Lung (tissue), 12 donors: Measurements from ENCODE around the gene HACL1. TPM values are rescaled to one million over a fixed set of nuclear protein-coding genes. Genes with fewer than 3 reads are reported as not detected.

Experiments
- ATAC-seq: fragments of 200-7000 bp; cut with Tn5 transposase; one replicate; pipeline ENCODE4 v1.9.1; 2020; ENCODE audit warnings: moderate number of reproducible peaks; ENCODE audit not compliant: insufficient read depth, low FRiP score
- DNase-seq, 3 donors: peaks; one replicate each; pipeline ENCODE4 v3.0.0-alpha.2; 2013 to 2017
- H3K27ac ChIP-seq, 2 donors: one replicate each; pipeline ENCODE4 v1.5.1; 2013; ENCODE audit warnings: mild to moderate bottlenecking in 2 of 2, moderate library complexity in 2 of 2, control low read depth in 1 of 2, inconsistent platforms in 1 of 2, low read depth in 1 of 2, low read length in 1 of 2
- H3K27me3 ChIP-seq, 3 donors: one replicate each; pipeline ENCODE4 v1.5.1; 2013; ENCODE audit warnings: low read length in 2 of 3; ENCODE audit not compliant: control insufficient read depth in 3 of 3, insufficient read depth in 3 of 3
- H3K36me3 ChIP-seq, 4 donors: one replicate each; pipeline ENCODE4 v1.5.1; 2013; ENCODE audit warnings: low read length in 4 of 4, mild to moderate bottlenecking in 1 of 4, moderate library complexity in 1 of 4; ENCODE audit not compliant: control insufficient read depth in 4 of 4, insufficient read depth in 4 of 4
- H3K4me1 ChIP-seq, 5 donors: one replicate each; pipeline ENCODE4 v1.5.1; 2013; ENCODE audit warnings: low read length in 5 of 5, mild to moderate bottlenecking in 2 of 5, moderate library complexity in 1 of 5; ENCODE audit not compliant: control insufficient read depth in 5 of 5, insufficient read depth in 5 of 5
- H3K4me3 ChIP-seq: one replicate; pipeline ENCODE4 v1.5.1; 2013; ENCODE audit warnings: mild to moderate bottlenecking, control low read depth, moderate library complexity
- H3K9ac ChIP-seq, 2 donors: one replicate each; pipeline ENCODE4 v1.5.1; 2013; ENCODE audit warnings: low read length in 2 of 2, control low read depth in 1 of 2; ENCODE audit not compliant: insufficient read depth in 1 of 2
- H3K9me3 ChIP-seq, 4 donors: one replicate each; pipeline ENCODE4 v1.5.1; 2013; ENCODE audit warnings: low read length in 3 of 4, mild to moderate bottlenecking in 1 of 4, moderate library complexity in 1 of 4; ENCODE audit not compliant: control insufficient read depth in 4 of 4, insufficient read depth in 3 of 4
- CTCF ChIP-seq: IDR thresholded peaks from 2 replicates; pipeline ENCODE4 v1.5.1; 2012; ENCODE audit warnings: mild to moderate bottlenecking; ENCODE audit errors: control extremely low read depth, extremely low read depth
- WGBS, 2 donors: extraction: QIAGEN DNeasy Blood & Tissue Kit; methylation state at CpG; one replicate each; pipeline ENCODE4 v1.1.7; 2013; 5-methylcytosine and 5-hydroxymethylcytosine counted together
- polyA plus RNA-seq, 2 donors: library from polyadenylated mRNA; stranded (reverse); fragments of 200-250 nt; gene quantifications; one replicate each; pipeline ENCODE4 v1.2.1, GENCODE V29; 2013
- total RNA-seq, 2 donors: library from RNA; depleted of rRNA in 1 of 2; stranded (reverse); fragments of >200 nt in 1 of 2; gene quantifications; one replicate each; pipeline ENCODE4 v1.2.1, GENCODE V29; 2014 to 2021
- donor health status: control.
- donor health status: control.
- donor health status: Bipolar disorder and iron deficiency.
- donor health status: healthy.
- donor health status: DM: yes; HTN: yes; CAD: no.

The HACL1 gene
- total and polyA plus RNA-seq, 4 donors = 14.7 to 27.7 (median 21.6) TPM

- no peak overlapping the region for H3K27ac ChIP-seq
- peaks cover 1 to 26% (median 10%) of the 10 kb centered on the region in 4 donors for H3K36me3 ChIP-seq
- no peak overlapping the region for H3K9ac ChIP-seq
- no peaks in the 10 kb centered on the region for H3K27me3 ChIP-seq
- H3K4me3 ChIP-seq = no peak overlapping the region
- WGBS, 2 donors = 82 to 90% methylated on average over 3 of the region's 3 CpGs
- no peaks in the 10 kb centered on the region for H3K4me1 ChIP-seq
- no peak for TF ChIP-seq CTCF
- no peaks in the 10 kb centered on the region for H3K9me3 ChIP-seq
- no peak for DNase-seq
- ATAC-seq = no peak
Observed at GRCh38 chr3:15591242-15591641, 10.1 kb downstream of the HACL1 start.

GRCh38 chr3:15585111-15585845 is 16.1 kb downstream of the HACL1 start:
- 83 to 88% methylated on average over 6 of the region's 6 CpGs for WGBS, 2 donors
- DNase-seq = peak in 1 of 3 donors; percentile 35
- Histone ChIP-seq H3K4me3 (no peak overlapping the region), H3K9me3 (no peaks in the 10 kb centered on the region), H3K27me3 (no peaks in the 10 kb centered on the region), H3K9ac (no peak overlapping the region), H3K36me3 (peaks cover 8 to 18% (median 15%) of the 10 kb centered on the region in 4 donors), H3K27ac (no peak overlapping the region), H3K4me1 (no peaks in the 10 kb centered on the region)
- ATAC-seq = no peak
- TF ChIP-seq CTCF = no peak

GRCh38 chr3:15581471-15582394 is 19.6 kb downstream of the HACL1 start:
- Histone ChIP-seq H3K36me3 (peaks cover 4 to 16% (median 12%) of the 10 kb centered on the region in 4 donors), H3K4me1 (no peaks in the 10 kb centered on the region), H3K4me3 (no peak overlapping the region), H3K9ac (no peak overlapping the region), H3K9me3 (no peaks in the 10 kb centered on the region), H3K27ac (no peak overlapping the region), H3K27me3 (no peaks in the 10 kb centered on the region)
- 93 to 95% methylated on average over 3 of the region's 3 CpGs for WGBS, 2 donors
- TF ChIP-seq CTCF = no peak
- ATAC-seq = no peak
- DNase-seq = no peak
